ENCODE results near the gene ABHD17A.
A peak's percentile ranks its signal among the peaks of the same experiment; 100 is the strongest.

ABHD17A gene

DNA sequence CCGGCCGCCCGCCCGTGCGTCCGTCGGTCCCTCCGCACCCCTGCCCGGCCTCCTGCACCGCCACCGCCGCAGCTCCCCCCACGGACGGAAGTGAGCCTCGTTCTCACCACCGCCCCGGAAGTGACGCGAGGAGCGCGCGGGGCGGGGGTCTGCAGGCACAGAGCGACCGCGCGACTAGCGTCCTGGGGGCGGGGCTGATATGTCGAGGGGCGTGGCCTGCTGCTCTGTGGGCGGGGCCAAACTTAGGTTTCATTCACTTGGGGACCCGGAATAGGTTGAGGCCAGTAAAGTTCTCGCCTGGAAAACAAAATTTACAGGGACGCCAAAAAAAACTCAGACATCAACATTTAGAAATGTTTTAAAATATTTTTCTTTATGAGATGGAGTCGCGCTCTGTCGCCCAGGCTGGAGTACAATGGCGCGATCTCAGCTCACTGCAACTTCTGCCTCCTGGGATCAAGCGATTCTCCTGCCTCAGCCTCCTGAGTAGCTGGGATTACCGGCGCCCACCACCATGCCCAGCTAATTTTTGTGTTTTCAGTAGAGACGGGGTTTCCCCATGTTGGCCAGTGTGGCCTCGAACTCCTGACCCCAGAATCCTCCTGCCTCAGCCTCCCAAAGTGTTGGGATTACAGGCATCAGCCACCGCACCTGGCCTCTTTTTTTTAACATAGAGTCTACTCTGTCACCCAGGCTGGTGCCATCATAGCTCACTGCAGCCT lies at the start of gene ABHD17A:
TSS of gene ABHD17A (minus strand) at position 99 of the 722 bp plus-strand sequence. CDS start 3,930 bp downstream, outside the sequence.
- DNase-seq: peak; percentile 96 to 97

GRCh38 chr19:1933942-1934341 lies 48.6 kb upstream of the ABHD17A start:
- DNase-seq: no peak

DNA sequence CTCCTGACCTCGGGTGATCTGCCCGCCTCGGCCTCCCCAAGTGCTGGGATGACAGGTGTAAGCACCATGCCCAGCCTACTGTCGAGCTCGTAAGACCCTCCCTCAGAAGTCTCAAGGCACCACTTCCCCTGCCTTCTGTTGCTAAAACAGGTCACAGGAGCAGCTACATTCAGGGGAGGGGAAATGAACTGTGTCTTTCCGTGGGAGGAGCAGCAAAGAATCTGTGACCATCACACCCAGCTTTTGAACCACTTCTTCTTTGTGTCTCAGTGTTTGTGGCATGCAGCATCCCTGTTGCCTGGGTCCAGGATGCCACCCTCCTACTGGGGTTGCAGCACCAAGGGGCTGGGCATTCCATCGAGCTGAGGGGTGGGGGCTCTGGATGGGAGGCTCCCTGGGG lies 47.9 kb upstream of the ABHD17A start:
- no peak for DNase-seq

- no peak for DNase-seq
These were observed 47.1 kb upstream of the ABHD17A start for GRCh38 chr19:1932395-1932794.

GRCh38 chr19:1931445-1931844 lies 46.1 kb upstream of the ABHD17A start:
- no peak for DNase-seq

DNA sequence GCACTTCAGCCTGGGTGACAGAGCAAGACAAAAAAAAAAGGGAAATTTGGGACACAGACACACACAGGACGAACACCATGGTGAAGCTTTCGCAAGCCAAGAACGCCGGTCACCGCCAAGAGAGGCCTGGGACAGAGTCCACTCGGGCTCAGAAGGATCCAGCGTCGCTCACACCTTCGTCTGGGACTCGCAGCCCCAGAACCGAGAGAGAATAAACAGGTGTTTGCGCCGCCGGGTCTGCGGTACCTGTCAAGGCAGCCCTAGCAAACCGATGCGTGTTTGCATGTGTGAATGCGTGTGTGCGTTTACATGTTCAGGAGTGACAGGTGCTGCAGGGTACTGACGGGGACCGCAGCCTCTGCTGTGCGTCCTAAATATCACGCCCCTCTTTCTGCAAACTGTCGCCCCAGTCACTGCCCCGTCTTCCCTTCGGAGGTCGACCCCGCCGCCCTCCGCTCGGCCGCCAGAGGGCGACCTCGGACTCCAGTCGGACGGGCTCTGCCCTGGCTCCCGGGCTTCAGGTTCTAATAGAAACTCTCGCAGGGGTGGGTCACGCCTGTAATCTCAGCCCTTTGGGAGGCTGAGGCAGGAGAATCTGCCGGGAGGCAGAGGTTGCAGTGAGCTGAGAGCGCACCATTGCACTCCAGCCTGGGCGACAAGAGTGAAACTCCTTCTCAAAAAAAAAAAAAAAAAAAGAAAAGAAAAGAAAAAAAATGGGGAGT lies 43.9 kb upstream of the ABHD17A start:
- peak; percentile 86 to 89 for DNase-seq

GRCh38 chr19:1925544-1925943 lies 40.2 kb upstream of the ABHD17A start:
- DNase-seq: no peak

- no peak for DNase-seq
These were observed 39.1 kb upstream of the ABHD17A start for GRCh38 chr19:1924320-1924961.

DNA sequence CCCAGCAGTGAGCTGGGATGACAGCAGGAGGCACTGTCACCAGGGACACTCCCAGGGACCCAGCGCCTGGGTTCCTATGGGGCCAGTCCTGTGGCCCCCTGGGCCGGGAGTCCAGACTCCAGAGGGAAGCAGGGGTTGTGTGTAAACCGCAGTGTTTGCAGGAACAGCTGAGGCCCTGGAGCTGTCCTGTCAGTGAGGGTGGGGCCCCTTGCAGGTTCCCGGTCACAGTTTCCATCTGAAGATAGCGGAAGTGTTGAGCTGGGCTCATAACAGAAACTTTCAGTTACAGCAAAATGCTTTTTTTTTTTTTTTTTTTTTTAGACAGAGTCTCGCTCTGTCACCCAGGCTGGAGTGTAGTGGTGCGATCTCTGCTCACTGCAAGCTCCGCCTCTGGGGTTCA lies 38.0 kb upstream of the ABHD17A start:
- DNase-seq: peak; percentile 42 to 55

DNA sequence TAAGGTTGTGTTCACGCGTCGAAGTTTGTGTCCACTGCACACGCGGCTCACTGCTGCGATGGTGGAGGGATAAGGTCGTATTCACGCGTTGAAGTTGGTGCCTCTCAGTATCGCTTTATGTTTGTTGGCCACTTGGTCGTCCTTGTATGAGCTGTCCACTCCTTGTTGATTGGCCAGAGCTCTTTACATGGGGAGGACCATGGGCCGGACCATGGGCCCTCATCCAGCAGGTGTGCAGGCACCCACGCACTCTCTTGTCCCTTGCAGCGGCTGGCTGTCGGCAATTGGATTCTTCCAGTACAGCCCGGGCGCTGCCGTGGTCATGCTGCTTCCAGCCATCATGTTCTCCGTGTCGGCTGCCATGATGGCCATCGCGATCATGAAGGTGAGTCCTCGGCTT lies 37.5 kb upstream of the ABHD17A start:
- no peak for DNase-seq

GRCh38 chr19:1921825-1922224 lies 36.5 kb upstream of the ABHD17A start:
- no peak for DNase-seq

- DNase-seq: no peak
These were observed 36.0 kb upstream of the ABHD17A start for GRCh38 chr19:1921326-1921725.

GRCh38 chr19:1920644-1921043 lies 35.3 kb upstream of the ABHD17A start:
- DNase-seq: no peak

GRCh38 chr19:1918975-1919374 lies 33.7 kb upstream of the ABHD17A start:
- DNase-seq: no peak

DNA sequence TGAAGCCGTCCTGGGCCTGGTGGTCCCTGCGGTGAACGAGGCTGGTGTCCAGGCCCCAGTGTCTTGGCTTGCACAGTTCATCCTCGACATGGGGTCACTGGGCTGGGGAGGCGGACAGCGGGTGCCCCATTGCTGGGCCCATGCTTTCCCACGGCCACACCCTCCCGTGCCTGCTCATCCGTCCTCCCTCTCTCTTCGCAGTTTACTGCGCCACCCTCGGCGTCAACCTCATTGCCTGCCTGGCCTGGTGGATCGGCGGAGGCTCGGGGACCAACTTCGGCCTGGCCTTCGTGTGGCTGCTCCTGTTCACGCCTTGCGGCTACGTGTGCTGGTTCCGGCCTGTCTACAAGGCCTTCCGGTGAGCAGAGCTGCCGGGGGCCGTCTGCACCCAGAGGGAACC lies 32.6 kb upstream of the ABHD17A start:
- DNase-seq: no peak

DNA sequence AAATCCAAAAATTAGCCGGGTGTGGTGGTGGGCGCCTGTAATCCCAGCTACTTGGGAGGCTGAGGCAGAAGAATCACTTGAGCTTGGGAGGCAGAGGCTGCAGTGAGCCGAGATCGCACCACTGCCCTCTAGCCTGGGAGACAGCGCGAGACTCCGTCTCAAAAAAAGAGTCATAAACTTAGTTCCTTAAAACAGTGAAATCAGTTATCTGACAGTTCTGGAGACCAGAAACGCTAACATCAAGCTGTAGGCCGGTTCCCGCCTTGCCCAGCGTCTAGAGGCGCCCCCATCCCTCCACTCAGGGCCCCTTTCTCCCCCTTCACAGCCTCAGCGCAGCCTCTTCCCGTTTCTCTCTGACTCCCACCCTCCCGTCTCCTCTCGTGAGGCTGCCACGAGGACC lies 31.9 kb upstream of the ABHD17A start:
- DNase-seq: no peak

DNA sequence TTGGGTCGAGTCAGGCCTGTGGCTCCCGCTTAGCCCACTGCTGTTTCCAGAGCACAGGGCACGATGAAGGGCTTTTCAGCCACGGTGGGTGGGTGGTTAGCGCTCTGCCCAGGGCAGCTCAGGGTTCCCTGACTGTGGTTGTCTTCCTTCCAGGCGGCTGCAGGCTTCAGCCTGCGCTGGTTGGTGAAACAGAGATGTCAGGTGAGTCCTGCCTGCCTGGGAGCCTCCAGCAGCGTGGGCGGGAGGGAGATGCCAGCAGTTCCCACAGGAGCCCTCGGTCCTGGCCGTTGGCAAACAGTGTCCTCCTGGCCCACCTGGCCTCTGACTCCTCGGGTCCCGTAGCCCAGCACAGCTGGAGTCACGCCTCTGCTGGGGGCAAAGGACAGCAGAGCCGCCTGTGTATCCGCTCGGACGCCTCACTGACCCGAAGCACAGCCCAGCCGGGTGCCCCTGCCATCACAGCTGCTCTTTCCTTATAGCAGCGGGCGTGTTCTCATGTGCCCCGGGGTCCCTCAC lies 29.6 kb upstream of the ABHD17A start:
- DNase-seq: no peak

GRCh38 chr19:1913781-1914577 lies 28.7 kb upstream of the ABHD17A start:
- no peak for DNase-seq

DNA sequence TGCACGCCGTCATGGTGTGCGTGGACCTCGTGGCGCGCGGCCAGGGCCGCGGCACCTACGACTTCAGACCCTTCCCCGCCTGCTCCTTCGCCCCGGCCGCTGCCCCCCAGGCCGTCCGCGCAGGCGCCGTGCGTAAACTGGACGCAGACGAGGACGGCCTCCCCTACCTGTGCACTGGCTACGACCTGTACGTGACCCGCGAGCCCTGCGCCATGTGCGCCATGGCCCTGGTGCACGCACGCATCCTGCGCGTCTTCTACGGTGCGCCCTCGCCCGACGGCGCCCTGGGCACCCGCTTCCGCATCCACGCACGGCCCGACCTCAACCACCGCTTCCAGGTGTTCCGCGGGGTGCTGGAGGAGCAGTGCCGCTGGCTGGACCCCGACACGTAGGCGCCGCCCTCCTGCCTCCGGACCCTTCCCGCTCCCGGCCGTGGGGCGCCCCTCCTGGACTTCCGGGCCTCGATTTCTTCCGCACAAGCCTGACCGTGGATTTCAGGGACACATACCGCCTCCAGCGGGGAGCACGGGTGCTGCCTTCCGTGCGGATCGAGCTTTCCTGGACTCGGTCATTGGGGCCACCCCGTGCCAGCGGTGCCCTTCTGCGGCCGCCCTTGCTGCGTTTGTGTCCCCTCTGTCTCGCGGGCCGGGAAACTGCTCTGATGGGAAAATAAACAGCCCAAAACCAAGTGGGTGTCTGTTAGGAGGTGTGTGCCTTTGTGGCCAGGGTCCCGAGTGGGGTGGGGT lies 27.6 kb upstream of the ABHD17A start:
- no peak for DNase-seq

DNA sequence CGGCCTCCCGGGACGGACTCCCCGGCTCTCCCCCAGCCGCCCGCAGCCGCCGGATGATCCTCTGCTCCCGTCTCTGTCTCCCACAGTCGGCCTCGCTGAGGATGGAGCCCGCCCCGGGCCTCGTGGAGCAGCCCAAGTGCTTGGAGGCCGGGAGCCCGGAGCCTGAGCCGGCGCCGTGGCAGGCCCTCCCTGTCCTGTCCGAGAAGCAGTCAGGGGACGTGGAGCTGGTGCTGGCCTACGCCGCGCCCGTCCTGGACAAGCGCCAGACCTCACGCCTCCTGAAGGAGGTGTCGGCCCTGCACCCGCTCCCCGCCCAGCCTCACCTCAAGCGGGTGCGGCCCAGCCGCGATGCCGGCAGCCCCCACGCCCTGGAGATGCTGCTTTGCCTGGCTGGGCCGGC lies 26.7 kb upstream of the ABHD17A start:
- no peak for DNase-seq

- DNase-seq: no peak
These were observed 25.8 kb upstream of the ABHD17A start for GRCh38 chr19:1911098-1911497.

- DNase-seq: no peak
These were observed 24.9 kb upstream of the ABHD17A start for GRCh38 chr19:1910177-1910576.

Measured in stimulated activated CD4-positive, alpha-beta T cell treated with anti-CD3 and anti-CD28 coated beads, Interleukin-2, amount 100 ng/mL, for 24 hours (primary cell).